SU-DHL-6 (cell line): Measurements from ENCODE around the gene SCD5.
A peak's percentile ranks its signal among the peaks of the same experiment; 100 is the strongest.

Experiments used
- CTCF ChIP-seq: fragments of 200-600 bp; sonication (generic); IDR thresholded peaks from one replicate; pipeline ENCODE4 v1.5.1; 2017; ENCODE audit warnings: antibody characterized with exemption, mild to moderate bottlenecking, low read length, moderate library complexity; ENCODE audit not compliant: insufficient read depth, poor library complexity, severe bottlenecking
- EZH2phosphoT487 ChIP-seq: fragments of 200-600 bp; sonication (generic), shearing (Covaris generic); conservative IDR thresholded peaks from 2 replicates; pipeline ENCODE4 v1.6.1; 2018; ENCODE audit warnings: mild to moderate bottlenecking, antibody characterized with exemption, low read length, moderate library complexity, mixed read lengths

- peak; percentile 82 for TF ChIP-seq CTCF
- no peak for TF ChIP-seq EZH2phosphoT487
Measured at GRCh38 chr4:82739287-82740190, 59.1 kb downstream of the SCD5 start.
